Colonic mucosa (tissue), 4 donors: Measurements from ENCODE around the gene MYB. TPM values are rescaled to one million over a fixed set of nuclear protein-coding genes. Genes with fewer than 3 reads are reported as not detected.
"Not testable (repeated sequence)": the region's sequence is repeated elsewhere in the genome, so short reads cannot be mapped to it uniquely, and the experiment has no call there.

Source experiments
- DNase-seq: peaks from one replicate; pipeline ENCODE4 v3.0.0-alpha.2; 2020
- H3K27ac ChIP-seq: fragments of 200-600 bp; one replicate; pipeline ENCODE4 v1.8.0; 2021
- H3K27me3 ChIP-seq: fragments of 200-600 bp; one replicate; pipeline ENCODE4 v1.8.0; 2021
- H3K36me3 ChIP-seq: fragments of 200-600 bp; one replicate; pipeline ENCODE4 v1.8.0; 2021
- H3K4me1 ChIP-seq: fragments of 200-600 bp; one replicate; pipeline ENCODE4 v1.8.0; 2021; ENCODE audit warnings: mild to moderate bottlenecking
- H3K4me3 ChIP-seq: fragments of 200-600 bp; one replicate; pipeline ENCODE4 v1.8.0; 2021
- H3K9ac ChIP-seq, 2 donors: one replicate each; pipeline ENCODE4 v1.7.0; 2013; ENCODE audit warnings: control low read depth in 2 of 2, low read depth in 2 of 2, low read length in 2 of 2
- H3K9me3 ChIP-seq: fragments of 200-600 bp; one replicate; pipeline ENCODE4 v1.8.0; 2021
- CTCF ChIP-seq: fragments of 200-600 bp; IDR thresholded peaks from one replicate; pipeline ENCODE4 v1.8.0; 2022; ENCODE audit warnings: antibody characterized with exemption, mild to moderate bottlenecking
- intact Hi-C: fragments of 100-400 bp; cut with DNase I; formaldehyde crosslinking; loops from one replicate; pipeline ENCODE4 v1.14.1; 2022
- total RNA-seq, 2 donors: library from RNA; stranded (reverse); fragmentation: NEBNext Ultra II Directional in 1 of 2; extraction: Animal tissue kit (Norgen Biotek cat#: 25700) in 1 of 2; gene quantifications; one replicate each; pipeline ENCODE4 v1.2.1, GENCODE V29; 2021
- donor health status: healthy.
- donor health status: DM: no; HTN: no; CAD: no.
- donor health status: DM: no; HTN: no; CAD: no.

Gene MYB
- total RNA-seq, 2 donors from 2014 or later: 67.2 to 78.0 TPM

- Histone ChIP-seq H3K4me1 (no peaks in the 10 kb centered on the region), H3K9ac (no peak overlapping the region), H3K27ac (no peak overlapping the region), H3K9me3 (no peaks in the 10 kb centered on the region), H3K4me3 (no peak overlapping the region), H3K27me3 (no peaks in the 10 kb centered on the region), H3K36me3 (no peaks in the 10 kb centered on the region)
- DNase-seq: no peak
- intact Hi-C loops: no loop called here
- no peak for TF ChIP-seq CTCF
Observed at GRCh38 chr6:135240711-135241110, 59.6 kb downstream of the MYB start.

- Histone ChIP-seq H3K27ac (peak overlapping the region; percentile 42), H3K27me3 (no peaks in the 10 kb centered on the region)
- intact Hi-C loops: no loop called here
Observed at GRCh38 chr6:135243871-135244796, 63.0 kb downstream of the MYB start.

GRCh38 chr6:135244805-135245204 lies 63.7 kb downstream of the MYB start:
- Histone ChIP-seq H3K27ac (peak overlapping the region; percentile 42), H3K9ac (peak overlapping the region in 1 of 2 donors; percentile 32), H3K36me3 (no peaks in the 10 kb centered on the region), H3K27me3 (no peaks in the 10 kb centered on the region), H3K4me1 (peaks cover under 1% of the 10 kb centered on the region), H3K4me3 (no peak overlapping the region), H3K9me3 (no peaks in the 10 kb centered on the region)
- TF ChIP-seq CTCF: no peak
- no peak for DNase-seq
- intact Hi-C loops: no loop called here

More at GRCh38 chr6:135243871-135244796, 63.0 kb downstream of the MYB start:
- H3K9ac ChIP-seq: peak overlapping the region in 1 of 2 donors; percentile 32
- no peaks in the 10 kb centered on the region for H3K36me3 ChIP-seq
- no peaks in the 10 kb centered on the region for H3K9me3 ChIP-seq
- H3K4me1 ChIP-seq: no peaks in the 10 kb centered on the region
- no peak overlapping the region for H3K4me3 ChIP-seq
- no peak for DNase-seq
- TF ChIP-seq CTCF: no peak

GRCh38 chr6:135246412-135247012 lies 65.4 kb downstream of the MYB start:
- H3K9me3 ChIP-seq, H3K27ac ChIP-seq, intact Hi-C loops, H3K4me3 ChIP-seq, DNase-seq, H3K36me3 ChIP-seq, H3K27me3 ChIP-seq, H3K4me1 ChIP-seq, H3K9ac ChIP-seq: not testable (repeated sequence)

- Histone ChIP-seq H3K27ac (peak overlapping the region; percentile 86), H3K36me3 (no peaks in the 10 kb centered on the region), H3K27me3 (no peaks in the 10 kb centered on the region), H3K4me1 (peaks cover 18% of the 10 kb centered on the region), H3K4me3 (no peak overlapping the region), H3K9ac (peak overlapping the region in 1 of 2 donors; percentile 61), H3K9me3 (no peaks in the 10 kb centered on the region)
- intact Hi-C loops: no loop called here
- no peak for DNase-seq
- no peak for TF ChIP-seq CTCF
Observed at GRCh38 chr6:135250234-135250633, 69.1 kb downstream of the MYB start.
